ENCODE data around the gene HELZ. TPM values are rescaled to one million over a fixed set of nuclear protein-coding genes. Genes with fewer than 3 reads are reported as not detected.

Gene HELZ
- total RNA-seq, 1 experiment from 2014 or later = 49.8 TPM

GRCh38 chr17:67110619-67111018 lies 134.4 kb downstream of the HELZ start:
- no peak overlapping the region for H2AK5ac ChIP-seq (ENCODE audit: insufficient read length, low read length)
- no peak overlapping the region for H2BK20ac ChIP-seq (ENCODE audit: low read depth, low read length, poor library complexity, severe bottlenecking)
- no peak overlapping the region for H3K27ac ChIP-seq (ENCODE audit: insufficient read length, low read depth, low read length)
- no peak overlapping the region for H3K18ac ChIP-seq (ENCODE audit: insufficient read length, low read depth, low read length)
- H3K79me2 ChIP-seq (ENCODE audit: insufficient read depth, low read length) = no peaks in the 10 kb centered on the region
- no peak overlapping the region for H3K4ac ChIP-seq (ENCODE audit: low read depth, low read length)
- H4K8ac ChIP-seq (replicated peaks; ENCODE audit: insufficient read length, low read depth, low read length) = no peak overlapping the region
- H4K20me1 ChIP-seq (ENCODE audit: control insufficient read depth, insufficient read depth, insufficient read length) = no peaks in the 10 kb centered on the region
- no peak overlapping the region for H3T11ph ChIP-seq (ENCODE audit: low read length)
- no peaks in the 10 kb centered on the region for H3K27me3 ChIP-seq (ENCODE audit: insufficient read depth, low read length)
- H3K27ac Mint-ChIP-seq = no peak overlapping the region
- no peak overlapping the region for H3K4me2 ChIP-seq (ENCODE audit: insufficient read depth, insufficient read length, low read length)
- H3K56ac ChIP-seq (ENCODE audit: insufficient read length, low read depth, low read length) = no peak overlapping the region
- no peak overlapping the region for H3K14ac ChIP-seq (ENCODE audit: insufficient read depth, low read length)
- H2BK12ac ChIP-seq (ENCODE audit: insufficient read length, low read depth, low read length) = no peak overlapping the region
- H3K4me3 Mint-ChIP-seq = no peak overlapping the region
- WGBS (ENCODE audit: extremely low coverage, insufficient read length, low lambda C conversion rate) = no CpG with 5 or more reads among the region's 3 CpGs
- no peaks in the 10 kb centered on the region for H3K4me1 Mint-ChIP-seq
- H2AFZ ChIP-seq (ENCODE audit: low read length) = no peak overlapping the region
- no peaks in the 10 kb centered on the region for H3K27me3 Mint-ChIP-seq (ENCODE audit: low read depth)
- H3K9me3 ChIP-seq (ENCODE audit: control insufficient read depth, low read depth, low read length) = no peaks in the 10 kb centered on the region
- H3K23me2 ChIP-seq (ENCODE audit: insufficient read length, low read depth, low read length, poor library complexity, severe bottlenecking) = no peaks in the 10 kb centered on the region
- no peak overlapping the region for H2BK120ac ChIP-seq (ENCODE audit: low read depth, low read length, poor library complexity, severe bottlenecking)
- H3K9me3 Mint-ChIP-seq = no peaks in the 10 kb centered on the region
- H3K4me1 ChIP-seq (ENCODE audit: insufficient read depth, low read length) = no peaks in the 10 kb centered on the region
- no peak overlapping the region for H2BK5ac ChIP-seq (ENCODE audit: insufficient read length, low read length)
- H3K9ac ChIP-seq (ENCODE audit: extremely low read depth, insufficient read length, low read length) = no peak overlapping the region
- H3K36me3 Mint-ChIP-seq (ENCODE audit: insufficient read depth in 1 of 3, low read depth in 3 of 3) = peaks cover 8 to 44% (median 35%) of the 10 kb centered on the region in 3 experiments; a peak in 6 of 7 replicates
- no peak for DNase-seq
- H3K79me1 ChIP-seq (ENCODE audit: insufficient read depth, low read depth, low read length, poor library complexity, severe bottlenecking) = no peaks in the 10 kb centered on the region
- H4K91ac ChIP-seq (ENCODE audit: insufficient read length, low read depth, low read length) = no peak overlapping the region
- H2BK15ac ChIP-seq (ENCODE audit: low read depth, low read length) = no peak overlapping the region
- H3K23ac ChIP-seq (ENCODE audit: insufficient read length, low read depth, low read length) = no peak overlapping the region
- TF ChIP-seq CTCF (conservative IDR thresholded peaks at IDR 0.05) = no peak
- no peak overlapping the region for H4K5ac ChIP-seq (ENCODE audit: insufficient read length, low read depth, low read length)

Measured in H9 (cell line).